OCI-LY7 (cell line): Measurements from ENCODE around the gene NCKIPSD.

Experiments
- EZH2phosphoT487 ChIP-seq: fragments of 200-600 bp; sonication (generic); IDR thresholded peaks from 2 replicates; pipeline ENCODE4 v1.6.1; 2018; ENCODE audit warnings: low read depth, borderline replicate concordance, mild to moderate bottlenecking, mixed run types, antibody characterized with exemption, low read length, moderate library complexity, mixed read lengths
- TF ChIP-seq, protein P1 (sequence below): fragments of 200-600 bp; sonication (generic); conservative IDR thresholded peaks from 2 replicates; pipeline ENCODE4 v1.5.1; 2014; ENCODE audit warnings: mild to moderate bottlenecking, antibody characterized with exemption, low read length, moderate library complexity, mixed read lengths

DNA sequence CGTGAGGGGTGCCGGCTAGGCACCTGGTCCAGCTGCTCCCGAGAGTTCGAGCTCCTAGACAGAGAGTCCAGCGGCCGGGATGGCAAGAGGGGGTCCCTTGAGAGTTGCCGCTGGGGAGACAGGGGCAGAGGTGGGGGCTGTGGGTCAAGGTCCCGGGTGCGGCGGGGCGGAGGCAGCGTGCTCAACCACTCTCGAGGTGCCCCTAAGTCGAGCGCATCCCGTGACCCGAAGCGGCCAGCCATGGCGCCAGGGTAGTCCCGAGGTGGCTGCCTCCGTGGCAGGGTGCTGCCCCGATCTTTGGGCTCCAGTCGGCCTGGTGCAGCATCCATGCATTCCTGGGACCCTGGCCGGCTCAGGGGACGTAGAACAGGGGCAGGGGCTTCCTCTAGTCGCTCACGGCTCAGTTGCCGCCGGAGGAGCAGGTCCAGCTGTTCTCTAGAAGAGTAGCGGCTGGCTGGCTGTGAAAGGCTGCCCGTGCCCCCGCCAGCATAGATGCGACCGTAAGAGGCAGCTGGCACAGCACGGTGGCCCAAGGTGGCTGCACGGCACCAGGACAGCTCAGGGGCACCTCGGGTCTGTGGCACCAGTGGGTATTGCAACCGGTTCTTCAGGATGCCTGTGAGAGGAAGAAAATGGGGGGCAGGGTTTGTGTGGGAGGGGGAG lies 45.6 kb downstream of the NCKIPSD start:
- TF ChIP-seq, protein P1, sequence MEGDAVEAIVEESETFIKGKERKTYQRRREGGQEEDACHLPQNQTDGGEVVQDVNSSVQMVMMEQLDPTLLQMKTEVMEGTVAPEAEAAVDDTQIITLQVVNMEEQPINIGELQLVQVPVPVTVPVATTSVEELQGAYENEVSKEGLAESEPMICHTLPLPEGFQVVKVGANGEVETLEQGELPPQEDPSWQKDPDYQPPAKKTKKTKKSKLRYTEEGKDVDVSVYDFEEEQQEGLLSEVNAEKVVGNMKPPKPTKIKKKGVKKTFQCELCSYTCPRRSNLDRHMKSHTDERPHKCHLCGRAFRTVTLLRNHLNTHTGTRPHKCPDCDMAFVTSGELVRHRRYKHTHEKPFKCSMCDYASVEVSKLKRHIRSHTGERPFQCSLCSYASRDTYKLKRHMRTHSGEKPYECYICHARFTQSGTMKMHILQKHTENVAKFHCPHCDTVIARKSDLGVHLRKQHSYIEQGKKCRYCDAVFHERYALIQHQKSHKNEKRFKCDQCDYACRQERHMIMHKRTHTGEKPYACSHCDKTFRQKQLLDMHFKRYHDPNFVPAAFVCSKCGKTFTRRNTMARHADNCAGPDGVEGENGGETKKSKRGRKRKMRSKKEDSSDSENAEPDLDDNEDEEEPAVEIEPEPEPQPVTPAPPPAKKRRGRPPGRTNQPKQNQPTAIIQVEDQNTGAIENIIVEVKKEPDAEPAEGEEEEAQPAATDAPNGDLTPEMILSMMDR, result no peak
- no peak for TF ChIP-seq EZH2phosphoT487
